WTC11 (cell line): ENCODE measurements around the gene NAT8.
"Not testable (repeated sequence)": the region's sequence is repeated elsewhere in the genome, so short reads cannot be mapped to it uniquely, and the experiment has no call there.

Experiments
- AFF4 ChIP-seq: sonication (generic); formaldehyde crosslinking; IDR thresholded peaks from 2 replicates; pipeline ENCODE4 v1.8.1; 2023; ENCODE audit warnings: mild to moderate bottlenecking, missing genetic modification reagents, borderline replicate concordance
- ATF6 ChIP-seq: sonication (generic); formaldehyde crosslinking; IDR thresholded peaks from 2 replicates; pipeline ENCODE4 v1.8.1; 2023; ENCODE audit warnings: mild to moderate bottlenecking, missing genetic modification reagents
- CREB1 ChIP-seq: sonication (generic); formaldehyde crosslinking; IDR thresholded peaks from 2 replicates; pipeline ENCODE4 v1.8.0; 2023; ENCODE audit warnings: mild to moderate bottlenecking, missing genetic modification reagents
- CTCF ChIP-seq: fragments of 200-600 bp; IDR thresholded peaks from 2 replicates; pipeline ENCODE4 v1.8.0; 2022; ENCODE audit warnings: antibody characterized with exemption
- FOXK1 ChIP-seq: sonication (generic); formaldehyde crosslinking; IDR thresholded peaks from 2 replicates; pipeline ENCODE4 v1.8.0; 2022; ENCODE audit warnings: mild to moderate bottlenecking, moderate library complexity, missing genetic modification reagents
- KAT7 ChIP-seq: sonication (generic); formaldehyde crosslinking; IDR thresholded peaks from 2 replicates; pipeline ENCODE4 v1.8.1; 2023; ENCODE audit warnings: missing genetic modification reagents, mild to moderate bottlenecking, borderline replicate concordance
- PRDM15 ChIP-seq: sonication (generic); formaldehyde crosslinking; IDR thresholded peaks from 2 replicates; pipeline ENCODE4 v1.8.0; 2022; ENCODE audit warnings: missing genetic modification reagents
- SP1 ChIP-seq: sonication (generic); formaldehyde crosslinking; conservative IDR thresholded peaks from 2 replicates; pipeline ENCODE4 v1.8.1; 2022; ENCODE audit warnings: missing genetic modification reagents
- USF1 ChIP-seq: sonication (generic); formaldehyde crosslinking; IDR thresholded peaks from 2 replicates; pipeline ENCODE4 v1.8.0; 2022; ENCODE audit warnings: mild to moderate bottlenecking, missing genetic modification reagents
- ZBTB21 ChIP-seq: sonication (generic); formaldehyde crosslinking; IDR thresholded peaks from 2 replicates; pipeline ENCODE4 v1.8.1; 2023; ENCODE audit warnings: mild to moderate bottlenecking, missing genetic modification reagents, borderline replicate concordance
- ZNF423 ChIP-seq: fragments of 250-450 bp; sonication (Bioruptor Pico); IDR thresholded peaks from 2 replicates; pipeline ENCODE4 v2.1.2; 2022; ENCODE audit warnings: mild to moderate bottlenecking, moderate library complexity

DNA sequence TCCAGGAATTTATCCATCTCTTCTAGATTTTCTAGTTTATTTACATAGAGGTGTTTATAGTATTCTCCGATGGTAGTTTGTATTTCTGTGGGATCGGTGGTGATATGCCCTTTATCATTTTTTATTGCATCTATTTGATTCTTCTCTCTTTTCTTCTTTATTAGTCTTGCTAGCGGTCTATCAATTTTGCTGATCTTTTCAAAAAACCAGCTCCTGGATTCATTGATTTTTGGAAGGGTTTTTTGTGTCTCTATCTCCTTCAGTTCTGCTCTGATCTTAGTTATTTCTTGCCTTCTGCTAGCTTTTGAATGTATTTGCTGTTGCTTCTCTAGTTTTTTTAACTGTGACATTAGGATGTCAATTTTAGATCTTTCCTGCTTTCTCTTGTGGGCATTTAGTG lies 25.0 kb upstream of the NAT8 start:
- not testable (repeated sequence) for TF ChIP-seq CTCF; SP1 (CRISPR knock-in tag); CREB1 (CRISPR knock-in tag); AFF4; FOXK1 (CRISPR knock-in tag); ZBTB21 (CRISPR knock-in tag); ATF6 (CRISPR knock-in tag); USF1 (CRISPR knock-in tag); PRDM15 (CRISPR knock-in tag); KAT7 (CRISPR knock-in tag); ZNF423 (CRISPR knock-in tag)
